ENCODE measurements around the gene RBP2.

Gene RBP2

DNA sequence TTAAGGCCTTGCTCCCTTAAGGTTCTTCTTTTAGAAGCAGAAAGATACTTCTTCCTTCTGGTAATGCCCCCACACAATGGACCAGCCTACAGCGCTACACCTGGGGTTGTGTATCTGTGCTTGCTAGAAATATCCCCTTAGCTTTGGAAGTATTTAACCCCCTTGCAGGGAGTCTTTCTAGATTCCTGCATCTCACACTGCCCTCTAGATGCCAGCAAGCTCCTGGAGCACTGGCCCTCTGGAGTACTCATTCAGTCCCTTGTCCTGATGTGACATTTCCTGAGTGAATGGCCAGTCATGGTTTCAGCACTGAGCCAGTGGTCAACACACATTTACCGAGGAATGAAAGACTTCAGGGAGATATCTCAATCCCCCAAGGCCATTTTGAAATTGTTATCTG lies 30.4 kb upstream of the RBP2 start:
- DNase-seq (ENCODE audit: low spot score) = no peak
- Mint-ChIP-seq H3K4me3 (no peak overlapping the region), H3K4me1 (ENCODE audit: low read depth) (no peaks in the 10 kb centered on the region), H3K27me3 (ENCODE audit: low read depth) (peaks cover 4% of the 10 kb centered on the region), H3K27ac (no peak overlapping the region), H3K36me3 (ENCODE audit: low read depth) (no peaks in the 10 kb centered on the region), H3K9me3 (no peaks in the 10 kb centered on the region)

DNA sequence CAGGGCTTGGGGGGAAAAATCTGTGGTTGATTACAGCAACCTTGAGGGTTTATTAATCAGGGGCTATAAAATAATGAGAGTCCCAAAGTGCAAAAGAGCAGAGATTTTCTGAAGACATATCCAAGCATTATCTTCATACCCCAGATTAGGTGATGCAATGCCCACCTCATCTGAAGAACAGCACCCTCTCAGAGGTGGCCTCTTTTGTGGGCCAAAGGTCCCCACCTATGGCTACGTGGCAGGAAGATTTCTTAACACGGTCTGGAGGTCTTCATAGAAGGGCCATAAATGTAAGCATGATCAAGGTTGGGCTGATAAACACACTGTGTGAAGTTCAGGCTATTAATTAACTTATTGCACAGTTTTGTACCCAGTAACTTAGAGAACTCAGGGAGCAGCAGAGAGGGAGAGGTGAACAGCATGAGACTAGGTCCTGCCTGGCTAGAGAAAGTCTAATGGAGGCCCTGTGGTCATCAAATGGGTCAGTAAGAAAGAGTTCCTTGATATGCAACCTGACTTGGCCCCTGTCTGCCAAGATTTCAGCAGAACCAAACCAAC lies 29.6 kb upstream of the RBP2 start:
- H3K9me3 Mint-ChIP-seq = no peaks in the 10 kb centered on the region
- H3K4me1 Mint-ChIP-seq (ENCODE audit: low read depth) = no peaks in the 10 kb centered on the region

DNA sequence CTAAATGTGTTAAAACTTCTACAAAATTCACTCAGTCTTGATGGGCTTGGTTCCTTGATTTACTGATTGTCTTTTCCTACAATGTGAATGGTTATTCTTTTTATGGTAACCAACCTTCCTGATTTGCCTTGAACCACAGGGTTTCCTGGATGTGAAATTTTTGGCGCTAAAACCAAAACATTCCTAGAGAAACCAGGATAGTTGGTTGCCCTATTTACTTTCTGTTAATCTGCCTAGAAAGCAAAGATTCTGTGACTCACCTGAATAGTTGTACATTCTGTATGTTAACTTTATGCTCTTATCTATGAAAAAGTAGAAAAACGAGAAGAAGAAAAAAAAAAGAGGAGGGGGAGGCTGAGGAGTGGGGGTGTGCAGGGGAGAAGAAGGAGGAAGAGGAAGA lies 23.2 kb upstream of the RBP2 start:
- no peak overlapping the region for H3K4me3 Mint-ChIP-seq
- H3K4me1 Mint-ChIP-seq (ENCODE audit: low read depth) = no peaks in the 10 kb centered on the region
- no peak for DNase-seq (ENCODE audit: low spot score)
- H3K9me3 Mint-ChIP-seq = peaks cover 7% of the 10 kb centered on the region
- H3K36me3 Mint-ChIP-seq (ENCODE audit: low read depth) = no peaks in the 10 kb centered on the region
- H3K27me3 Mint-ChIP-seq (ENCODE audit: low read depth) = peaks cover 2% of the 10 kb centered on the region
- no peak overlapping the region for H3K27ac Mint-ChIP-seq

More for the DNA sequence above, 29.6 kb upstream of the RBP2 start:
- Mint-ChIP-seq H3K4me3 (no peak overlapping the region), H3K27ac (no peak overlapping the region), H3K36me3 (ENCODE audit: low read depth) (no peaks in the 10 kb centered on the region), H3K27me3 (ENCODE audit: low read depth) (peaks cover 4% of the 10 kb centered on the region)
- no peak for DNase-seq (ENCODE audit: low spot score)

DNA sequence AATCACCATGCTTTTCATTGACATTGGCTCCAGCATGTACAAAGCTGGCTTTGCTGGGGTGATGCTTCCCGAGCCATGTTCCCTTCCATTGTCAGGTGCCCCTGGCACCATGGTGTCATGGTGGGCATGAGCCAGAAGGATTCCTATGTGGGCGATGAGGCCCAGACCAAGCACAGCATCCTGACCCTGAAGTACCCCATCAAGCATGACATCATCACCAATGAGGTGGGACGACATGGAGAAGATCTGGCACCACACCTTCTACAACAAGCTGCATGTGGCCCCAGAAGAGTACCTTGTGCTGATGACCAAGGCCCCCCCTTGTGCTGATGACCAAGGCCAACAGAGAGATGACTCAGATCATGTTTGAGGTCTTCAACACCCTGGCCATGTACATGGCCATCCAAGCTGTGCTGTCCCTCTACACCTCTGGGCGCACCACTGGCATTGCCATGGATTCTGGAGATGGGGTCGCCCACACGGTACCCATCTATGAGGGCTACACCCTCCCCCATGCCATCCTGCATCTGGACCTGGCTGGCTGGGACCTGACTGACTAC lies 17.6 kb upstream of the RBP2 start:
- Mint-ChIP-seq H3K4me3 (no peak overlapping the region), H3K36me3 (ENCODE audit: low read depth) (no peaks in the 10 kb centered on the region), H3K9me3 (peaks cover 7% of the 10 kb centered on the region), H3K27ac (no peak overlapping the region), H3K4me1 (ENCODE audit: low read depth) (no peaks in the 10 kb centered on the region), H3K27me3 (ENCODE audit: low read depth) (peaks cover 7% of the 10 kb centered on the region)
- DNase-seq (ENCODE audit: low spot score) = no peak

DNA sequence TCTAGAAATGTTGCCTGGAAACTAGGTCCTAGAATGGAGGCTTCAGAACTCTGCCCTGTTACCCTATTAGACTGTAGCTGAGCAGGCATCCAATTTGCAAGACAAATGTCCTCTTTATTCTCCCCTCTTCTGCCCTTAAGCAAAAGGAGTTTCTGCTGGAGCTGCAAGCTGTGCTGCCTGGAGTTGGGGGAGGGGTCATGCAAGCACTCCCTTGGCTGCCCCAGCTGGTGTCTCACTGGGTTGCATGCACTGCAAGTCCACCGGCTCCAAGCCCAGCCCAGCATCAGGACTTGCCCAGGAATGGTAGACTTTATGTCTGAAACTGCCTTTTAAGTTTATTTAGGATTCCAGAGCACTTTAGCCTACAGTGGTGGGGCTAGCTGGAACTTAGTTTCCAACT lies 15.7 kb upstream of the RBP2 start:
- DNase-seq (ENCODE audit: low spot score) = no peak
- H3K27me3 Mint-ChIP-seq (ENCODE audit: low read depth) = peaks cover 7% of the 10 kb centered on the region
- no peaks in the 10 kb centered on the region for H3K36me3 Mint-ChIP-seq (ENCODE audit: low read depth)
- no peaks in the 10 kb centered on the region for H3K4me1 Mint-ChIP-seq (ENCODE audit: low read depth)
- no peak overlapping the region for H3K27ac Mint-ChIP-seq
- H3K4me3 Mint-ChIP-seq = no peak overlapping the region
- peaks cover 13% of the 10 kb centered on the region for H3K9me3 Mint-ChIP-seq

DNA sequence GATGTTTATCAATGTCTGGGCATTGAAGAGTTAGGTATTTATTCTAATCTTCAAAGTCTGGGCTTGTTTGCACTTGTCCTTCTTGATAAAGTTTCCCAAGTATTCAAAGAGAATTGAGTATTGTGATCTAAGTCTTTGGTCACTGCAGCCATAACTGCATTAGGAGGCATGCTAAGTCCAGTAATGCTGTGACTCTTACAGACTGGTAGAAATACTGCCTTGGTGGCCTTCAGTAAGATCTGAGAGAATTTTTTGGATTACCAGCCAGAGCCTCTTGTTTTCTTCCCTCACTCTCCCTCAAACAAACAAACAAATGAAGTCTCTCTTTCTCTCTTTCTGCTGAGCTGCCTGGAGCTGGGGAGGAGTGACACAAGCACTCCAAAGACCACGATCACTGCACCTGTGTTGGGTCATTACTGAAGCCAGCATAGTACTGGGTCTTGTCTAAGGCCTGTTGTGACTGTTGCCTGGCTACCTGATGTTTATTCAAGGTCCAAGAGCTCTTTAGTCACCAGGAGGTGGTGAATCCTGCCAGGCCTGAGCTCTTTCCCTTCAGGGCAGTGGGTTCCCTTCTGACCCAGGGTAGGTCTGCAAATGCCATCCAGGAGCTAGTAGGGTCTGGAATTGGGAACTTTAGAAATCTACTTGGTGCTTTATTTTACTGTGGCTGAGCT lies 14.8 kb upstream of the RBP2 start:
- H3K4me1 Mint-ChIP-seq (ENCODE audit: low read depth) = no peaks in the 10 kb centered on the region
- no peaks in the 10 kb centered on the region for H3K36me3 Mint-ChIP-seq (ENCODE audit: low read depth)
- DNase-seq (ENCODE audit: low spot score) = no peak
- H3K27ac Mint-ChIP-seq = no peak overlapping the region
- no peak overlapping the region for H3K4me3 Mint-ChIP-seq
- peaks cover 12% of the 10 kb centered on the region for H3K9me3 Mint-ChIP-seq
- H3K27me3 Mint-ChIP-seq (ENCODE audit: low read depth) = peaks cover 7% of the 10 kb centered on the region

DNA sequence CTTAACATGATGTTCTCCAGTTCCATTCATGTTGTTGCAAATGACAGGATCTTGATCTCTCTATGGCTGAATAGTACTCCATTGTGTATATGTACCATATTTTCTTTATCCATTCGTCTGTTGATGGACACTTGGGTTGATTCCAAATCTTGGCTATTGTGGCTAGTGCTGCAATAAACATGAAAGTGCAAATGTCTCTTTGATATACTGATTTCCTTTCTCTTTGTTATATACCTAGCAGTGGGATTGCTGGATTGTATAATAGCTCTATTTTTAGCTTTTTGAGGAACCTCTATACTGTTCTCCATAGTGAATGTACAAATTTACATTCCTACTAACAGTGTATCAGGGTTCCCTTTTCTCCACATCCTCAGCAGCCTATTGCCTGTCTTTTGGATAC lies 5.9 kb upstream of the RBP2 start:
- Mint-ChIP-seq H3K9me3 (no peaks in the 10 kb centered on the region), H3K27ac (no peak overlapping the region), H3K27me3 (ENCODE audit: low read depth) (peaks cover 4% of the 10 kb centered on the region), H3K4me1 (ENCODE audit: low read depth) (no peaks in the 10 kb centered on the region), H3K36me3 (ENCODE audit: low read depth) (no peaks in the 10 kb centered on the region), H3K4me3 (no peak overlapping the region)
- DNase-seq (ENCODE audit: low spot score) = no peak

DNA sequence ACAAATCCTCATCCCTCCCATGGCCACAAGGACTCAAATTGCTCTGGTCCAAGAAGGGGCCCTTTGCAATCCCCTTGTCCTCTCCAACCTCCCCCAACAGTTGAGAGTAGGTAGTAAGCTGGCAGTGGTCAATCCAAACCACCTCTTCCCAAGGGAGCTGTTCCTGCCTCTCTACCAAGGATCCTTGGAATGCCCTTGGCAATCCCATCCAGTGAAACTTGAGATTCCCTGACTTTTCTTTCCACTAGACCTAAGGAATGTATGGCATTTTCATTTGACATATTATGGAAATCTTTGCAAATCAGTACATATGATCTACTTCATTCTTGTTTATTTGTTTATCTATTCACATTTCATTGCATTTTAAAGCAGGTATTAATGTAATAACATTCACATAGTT lies 4.8 kb upstream of the RBP2 start:
- no peaks in the 10 kb centered on the region for H3K36me3 Mint-ChIP-seq (ENCODE audit: low read depth)
- no peak overlapping the region for H3K27ac Mint-ChIP-seq
- no peaks in the 10 kb centered on the region for H3K9me3 Mint-ChIP-seq
- DNase-seq (ENCODE audit: low spot score) = no peak
- H3K4me3 Mint-ChIP-seq = no peak overlapping the region
- H3K27me3 Mint-ChIP-seq (ENCODE audit: low read depth) = peaks cover 4% of the 10 kb centered on the region
- H3K4me1 Mint-ChIP-seq (ENCODE audit: low read depth) = no peaks in the 10 kb centered on the region

DNA sequence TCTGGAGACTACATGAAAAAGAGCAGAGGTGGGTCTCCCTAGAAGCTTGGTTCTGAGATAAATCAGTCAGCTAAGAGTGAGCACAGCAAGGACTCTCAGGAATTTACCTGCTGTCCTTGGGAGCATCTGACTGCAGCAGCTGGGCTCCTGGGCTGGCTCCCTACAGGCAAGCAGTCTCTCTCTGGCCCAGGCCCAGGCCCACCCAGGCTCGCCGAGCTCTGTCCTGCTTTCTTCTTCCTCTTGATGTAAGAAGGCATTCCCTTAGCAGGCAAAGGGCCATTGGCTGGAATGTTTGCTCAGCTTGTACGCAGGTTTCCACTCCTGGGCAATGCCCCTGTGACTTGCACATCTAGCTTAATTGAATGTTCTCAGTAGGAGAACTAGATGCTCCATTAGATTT lies 4.3 kb upstream of the RBP2 start:
- Mint-ChIP-seq H3K4me1 (ENCODE audit: low read depth) (no peaks in the 10 kb centered on the region), H3K9me3 (no peaks in the 10 kb centered on the region), H3K27ac (no peak overlapping the region), H3K36me3 (ENCODE audit: low read depth) (no peaks in the 10 kb centered on the region), H3K4me3 (no peak overlapping the region), H3K27me3 (ENCODE audit: low read depth) (peaks cover 4% of the 10 kb centered on the region)
- no peak for DNase-seq (ENCODE audit: low spot score)

DNA sequence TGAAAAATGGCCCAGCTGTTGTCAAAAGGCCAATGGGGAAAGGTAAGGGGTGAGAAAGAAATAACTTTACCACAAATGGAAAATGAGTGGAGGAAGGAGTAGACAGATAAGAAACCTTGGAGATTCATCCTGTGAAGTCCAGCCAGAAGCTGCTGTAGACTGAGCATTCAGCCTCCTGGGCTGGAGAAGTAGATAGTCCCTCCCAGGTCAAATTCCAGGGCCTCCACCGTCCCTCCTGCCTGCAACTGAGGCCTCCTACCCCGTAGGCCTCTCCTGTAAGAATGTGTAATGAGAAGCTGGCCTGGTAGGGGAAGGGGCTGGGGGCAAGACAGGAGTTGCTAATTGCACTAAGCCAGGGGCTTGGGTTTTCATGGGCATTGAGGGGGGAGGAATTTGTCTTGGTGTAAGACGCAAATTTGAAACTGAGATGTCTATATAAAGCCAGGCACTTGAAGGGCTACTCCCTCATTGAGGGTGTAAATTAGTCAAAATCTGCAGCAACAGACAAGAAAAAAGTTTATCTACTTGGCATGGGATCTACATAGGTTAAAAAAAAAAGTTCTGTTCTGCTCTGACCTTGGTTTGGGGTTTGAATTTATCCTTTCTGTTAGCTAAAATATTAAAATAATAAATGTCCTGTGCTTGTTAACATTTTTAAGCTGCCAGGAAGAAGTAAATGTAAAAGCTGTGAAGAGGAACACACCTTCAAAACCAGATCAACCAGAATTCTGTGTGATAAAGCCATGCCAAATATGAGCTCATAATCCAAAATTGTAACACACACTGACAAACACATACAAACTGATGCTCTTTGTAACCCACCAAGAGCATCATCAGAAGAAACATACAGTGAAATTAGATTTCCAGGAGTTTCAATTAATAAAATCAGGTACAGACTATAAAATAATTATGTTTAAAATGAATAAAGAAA lies 1.7 kb upstream of the RBP2 start:
- Mint-ChIP-seq H3K27ac (no peak overlapping the region), H3K9me3 (no peaks in the 10 kb centered on the region), H3K36me3 (ENCODE audit: low read depth) (no peaks in the 10 kb centered on the region), H3K27me3 (ENCODE audit: low read depth) (peaks cover 2% of the 10 kb centered on the region), H3K4me1 (ENCODE audit: low read depth) (no peaks in the 10 kb centered on the region), H3K4me3 (no peak overlapping the region)
- no peak for DNase-seq (ENCODE audit: low spot score)

DNA sequence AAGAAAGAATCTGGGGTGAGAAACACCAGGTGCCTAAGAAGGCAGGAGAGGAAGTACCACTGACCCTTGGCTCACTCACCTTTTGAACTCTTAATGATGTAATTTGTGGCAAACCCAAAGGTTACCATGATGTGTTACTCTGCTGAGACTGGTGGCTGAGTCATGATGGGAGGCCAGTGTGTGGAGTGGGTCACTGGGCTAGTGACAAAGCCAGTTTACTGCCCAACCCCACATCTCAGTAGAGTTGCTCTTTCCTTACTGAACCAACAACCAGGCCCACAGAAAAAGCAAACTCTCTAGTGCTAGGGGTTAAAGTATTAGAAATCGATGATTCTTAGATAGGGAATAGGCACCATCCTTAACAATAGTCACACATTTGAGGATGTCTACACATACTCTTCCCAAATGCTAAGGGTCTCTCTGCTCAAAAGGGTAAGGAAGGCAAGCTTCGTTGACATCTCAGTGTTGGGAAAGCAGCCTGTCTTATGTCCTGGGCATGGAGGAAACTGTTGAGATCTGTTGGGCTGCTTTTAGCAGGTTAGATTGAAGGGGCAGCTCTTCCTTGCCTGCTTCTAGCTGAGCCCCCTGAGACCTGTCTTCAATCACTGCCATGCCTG lies 3.1 kb downstream of the RBP2 start:
- Mint-ChIP-seq H3K27ac (no peak overlapping the region), H3K9me3 (no peaks in the 10 kb centered on the region), H3K4me1 (ENCODE audit: low read depth) (no peaks in the 10 kb centered on the region), H3K4me3 (no peak overlapping the region), H3K36me3 (ENCODE audit: low read depth) (no peaks in the 10 kb centered on the region), H3K27me3 (ENCODE audit: low read depth) (no peaks in the 10 kb centered on the region)
- DNase-seq (ENCODE audit: low spot score) = no peak

DNA sequence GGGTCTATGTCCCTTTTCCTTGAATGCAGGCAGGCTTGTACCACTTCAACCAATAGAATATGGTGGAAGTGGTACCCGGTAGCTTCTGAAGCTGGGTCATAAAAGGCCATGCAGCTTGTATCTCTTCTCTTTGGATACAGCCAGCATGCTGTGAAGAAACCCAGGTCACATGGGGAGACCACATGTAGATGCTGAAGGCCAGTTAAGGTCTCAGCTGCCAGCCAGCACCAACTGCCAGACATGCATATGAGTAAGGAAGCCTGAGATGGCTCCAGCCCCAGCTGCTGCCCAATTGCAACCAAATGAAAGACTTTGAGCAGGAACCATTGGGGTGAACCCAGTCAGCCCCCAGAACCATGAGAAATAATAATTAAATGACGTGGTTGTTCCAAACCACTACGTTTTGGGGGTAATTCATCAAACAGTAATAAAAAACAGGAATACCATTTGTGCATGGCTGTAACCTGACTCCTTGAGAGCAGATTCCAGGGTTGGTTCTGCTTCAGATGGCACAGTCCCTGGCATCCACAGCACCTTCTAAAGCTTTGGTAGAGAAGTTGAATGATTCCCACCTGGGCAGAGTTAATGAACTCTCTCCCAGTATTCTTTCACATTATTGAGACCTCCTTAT lies 3.8 kb downstream of the RBP2 start:
- Mint-ChIP-seq H3K4me1 (ENCODE audit: low read depth) (no peaks in the 10 kb centered on the region), H3K27me3 (ENCODE audit: low read depth) (no peaks in the 10 kb centered on the region), H3K4me3 (no peak overlapping the region), H3K9me3 (no peaks in the 10 kb centered on the region), H3K27ac (no peak overlapping the region), H3K36me3 (ENCODE audit: low read depth) (no peaks in the 10 kb centered on the region)
- DNase-seq (ENCODE audit: low spot score) = no peak

DNA sequence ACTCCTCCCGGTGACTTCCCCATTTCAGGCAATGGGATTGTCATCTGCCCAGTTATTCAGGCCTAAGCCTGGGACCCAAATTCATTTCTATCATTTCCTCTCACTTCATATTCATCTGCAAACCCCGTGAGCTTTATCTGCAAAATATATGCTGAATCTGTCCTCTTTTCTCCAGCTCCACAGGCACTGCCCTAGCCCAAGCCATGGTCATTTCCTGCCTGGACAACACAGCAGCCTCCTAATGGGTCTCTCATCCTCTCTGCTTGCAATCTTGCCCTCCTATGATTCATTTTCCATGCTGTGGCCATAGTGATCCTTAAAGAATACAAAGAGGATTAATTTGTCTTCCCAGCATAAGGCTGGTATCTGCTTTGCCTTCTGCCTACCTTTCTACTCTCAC lies 6.1 kb downstream of the RBP2 start:
- DNase-seq (ENCODE audit: low spot score) = no peak
- Mint-ChIP-seq H3K27me3 (ENCODE audit: low read depth) (no peaks in the 10 kb centered on the region), H3K27ac (no peak overlapping the region), H3K36me3 (ENCODE audit: low read depth) (no peaks in the 10 kb centered on the region), H3K4me1 (ENCODE audit: low read depth) (no peaks in the 10 kb centered on the region), H3K4me3 (no peak overlapping the region), H3K9me3 (no peaks in the 10 kb centered on the region)
